HG02588 (cell line): ENCODE data around the gene IQCF2.
"Not testable (repeated sequence)": the region's sequence is repeated elsewhere in the genome, so short reads cannot be mapped to it uniquely, and the experiment has no call there.

Experiments used
- ATAC-seq: cut with Tn5 transposase; IDR thresholded peaks from one replicate; pipeline ENCODE4 v1.9.1; 2021; ENCODE audit warnings: mild to moderate bottlenecking, moderate library complexity; ENCODE audit not compliant: unreplicated experiment

The IQCF2 gene

GRCh38 chr3:51876186-51876585 lies 14.8 kb downstream of the IQCF2 start:
- no peak for ATAC-seq

- ATAC-seq = no peak
Measured at GRCh38 chr3:51879937-51880336, 18.5 kb downstream of the IQCF2 start.

- no peak for ATAC-seq
Measured at GRCh38 chr3:51886447-51886846, 25.0 kb downstream of the IQCF2 start.

- no peak for ATAC-seq
Measured at GRCh38 chr3:51887620-51888019, 26.2 kb downstream of the IQCF2 start.

GRCh38 chr3:51888463-51889105 lies 27.2 kb downstream of the IQCF2 start:
- no peak for ATAC-seq

GRCh38 chr3:51891242-51892039 lies 30.0 kb downstream of the IQCF2 start:
- ATAC-seq = no peak

GRCh38 chr3:51894391-51894790 lies 33.0 kb downstream of the IQCF2 start:
- no peak for ATAC-seq

GRCh38 chr3:51894939-51895338 lies 33.5 kb downstream of the IQCF2 start:
- ATAC-seq = no peak

- ATAC-seq = no peak
Measured at GRCh38 chr3:51896607-51897305, 35.3 kb downstream of the IQCF2 start.

GRCh38 chr3:51897391-51897790 lies 36.0 kb downstream of the IQCF2 start:
- no peak for ATAC-seq

GRCh38 chr3:51900043-51900442 lies 38.6 kb downstream of the IQCF2 start:
- ATAC-seq = not testable (repeated sequence)

GRCh38 chr3:51902361-51902760 lies 40.9 kb downstream of the IQCF2 start:
- ATAC-seq = not testable (repeated sequence)

GRCh38 chr3:51904034-51904823 lies 42.8 kb downstream of the IQCF2 start:
- ATAC-seq = no peak

- no peak for ATAC-seq
Measured at GRCh38 chr3:51908026-51908425, 46.6 kb downstream of the IQCF2 start.
